Measurements from ENCODE around the gene LGALS16.
"Not testable (repeated sequence)": the region's sequence is repeated elsewhere in the genome, so short reads cannot be mapped to it uniquely, and the experiment has no call there.

Gene LGALS16

GRCh38 chr19:39679056-39679790 lies 23.5 kb downstream of the LGALS16 start:
- no peak for DNase-seq

- DNase-seq = no peak
Observed at GRCh38 chr19:39679791-39680168, 24.1 kb downstream of the LGALS16 start.

GRCh38 chr19:39680593-39680992 lies 24.9 kb downstream of the LGALS16 start:
- no peak for DNase-seq

- no peak for DNase-seq
Observed at GRCh38 chr19:39681416-39681815, 25.7 kb downstream of the LGALS16 start.

GRCh38 chr19:39684267-39684666 lies 28.6 kb downstream of the LGALS16 start:
- no peak for DNase-seq

- DNase-seq = no peak
Observed at GRCh38 chr19:39686739-39687138, 31.0 kb downstream of the LGALS16 start.

- DNase-seq = not testable (repeated sequence)
Observed at GRCh38 chr19:39688637-39689036, 32.9 kb downstream of the LGALS16 start.

- DNase-seq = no peak
Observed at GRCh38 chr19:39692166-39692565, 36.5 kb downstream of the LGALS16 start.

GRCh38 chr19:39692822-39693221 lies 37.1 kb downstream of the LGALS16 start:
- DNase-seq = no peak

GRCh38 chr19:39695759-39696158 lies 40.0 kb downstream of the LGALS16 start:
- no peak for DNase-seq

GRCh38 chr19:39696387-39696786 lies 40.7 kb downstream of the LGALS16 start:
- DNase-seq = no peak

GRCh38 chr19:39698535-39698934 lies 42.8 kb downstream of the LGALS16 start:
- no peak for DNase-seq

GRCh38 chr19:39701291-39701690 lies 45.6 kb downstream of the LGALS16 start:
- no peak for DNase-seq

- DNase-seq = no peak
Observed at GRCh38 chr19:39704181-39705044, 48.7 kb downstream of the LGALS16 start, which contains the start of gene LGALS14. Gene LGALS14 (plus strand): TSS chr19:39704481. CDS start chr19:39704529, 48 bp downstream.

- DNase-seq = no peak
Observed at GRCh38 chr19:39705578-39706188, 50.0 kb downstream of the LGALS16 start.

GRCh38 chr19:39708594-39708993 lies 52.9 kb downstream of the LGALS16 start:
- no peak for DNase-seq

GRCh38 chr19:39709026-39709872 lies 53.5 kb downstream of the LGALS16 start:
- no peak for DNase-seq

All from NCI-H2029 treated with DMSO at 0.1 percent for 48 hours (cell line).